ENCODE measurements around the gene MYO7A.

The MYO7A gene

GRCh38 chr11:77213589-77214428 is 85.8 kb downstream of the MYO7A start:
- DNase-seq (ENCODE audit: low read depth in 2 of 2) = no peak

- DNase-seq (ENCODE audit: low read depth in 2 of 2) = no peak
Observed at GRCh38 chr11:77214557-77214956, 86.5 kb downstream of the MYO7A start.

GRCh38 chr11:77215106-77215505 is 87.1 kb downstream of the MYO7A start:
- no peak for DNase-seq (ENCODE audit: low read depth in 2 of 2)

- no peak for DNase-seq (ENCODE audit: low read depth in 2 of 2)
Observed at GRCh38 chr11:77217156-77217555, 89.1 kb downstream of the MYO7A start.

- DNase-seq (ENCODE audit: low read depth in 2 of 2) = no peak
Observed at GRCh38 chr11:77223797-77224196, 95.8 kb downstream of the MYO7A start.

GRCh38 chr11:77230878-77231605 is 103.0 kb downstream of the MYO7A start:
- no peak for DNase-seq (ENCODE audit: low read depth in 2 of 2)

GRCh38 chr11:77231800-77232199 is 103.8 kb downstream of the MYO7A start:
- DNase-seq (ENCODE audit: low read depth in 2 of 2) = no peak

- DNase-seq (ENCODE audit: low read depth in 2 of 2) = no peak
Observed at GRCh38 chr11:77232242-77232641, 104.2 kb downstream of the MYO7A start.

- no peak for DNase-seq (ENCODE audit: low read depth in 2 of 2)
Observed at GRCh38 chr11:77233011-77233410, 105.0 kb downstream of the MYO7A start.

GRCh38 chr11:77236901-77237300 is 108.9 kb downstream of the MYO7A start:
- no peak for DNase-seq (ENCODE audit: low read depth in 2 of 2)

GRCh38 chr11:77244277-77245027 is 116.4 kb downstream of the MYO7A start:
- no peak for DNase-seq (ENCODE audit: low read depth in 2 of 2)

GRCh38 chr11:77249427-77249826 is 121.4 kb downstream of the MYO7A start:
- DNase-seq (ENCODE audit: low read depth in 2 of 2) = no peak

GRCh38 chr11:77250881-77251640 is 123.0 kb downstream of the MYO7A start:
- no peak for DNase-seq (ENCODE audit: low read depth in 2 of 2)

- no peak for DNase-seq (ENCODE audit: low read depth in 2 of 2)
Observed at GRCh38 chr11:77252555-77253270, 124.7 kb downstream of the MYO7A start.

GRCh38 chr11:77253690-77254089 is 125.6 kb downstream of the MYO7A start:
- no peak for DNase-seq (ENCODE audit: low read depth in 2 of 2)

- no peak for DNase-seq (ENCODE audit: low read depth in 2 of 2)
Observed at GRCh38 chr11:77259641-77260040, 131.6 kb downstream of the MYO7A start.

GRCh38 chr11:77262803-77263202 is 134.8 kb downstream of the MYO7A start:
- DNase-seq (ENCODE audit: low read depth in 2 of 2) = no peak
